Tibial nerve (tissue), 4 donors: ENCODE data around the gene NTSR1. TPM values are rescaled to one million over a fixed set of nuclear protein-coding genes. Genes with fewer than 3 reads are reported as not detected.
"Not testable (repeated sequence)": the region's sequence is repeated elsewhere in the genome, so short reads cannot be mapped to it uniquely, and the experiment has no call there.

Source experiments
- DNase-seq, 2 donors: peaks; one replicate each; pipeline ENCODE4 v3.0.0-alpha.2; 2019; ENCODE audit warnings: low spot score in 2 of 2
- H3K27ac ChIP-seq, 4 donors: fragments of 200-600 bp; sonication (generic) in 3 of 4; one replicate each; pipeline ENCODE4 v1.5.1; 2017 to 2019; ENCODE audit warnings: mild to moderate bottlenecking in 1 of 4
- H3K27me3 ChIP-seq, 2 donors: fragments of 200-600 bp; sonication (generic) in 1 of 2; one replicate each; pipeline versions ENCODE4 v1.5.1 to v1.6.0; 2017 to 2019
- H3K36me3 ChIP-seq, 3 donors: fragments of 200-600 bp; sonication (generic); one replicate each; pipeline ENCODE4 v1.5.1; 2018 to 2019
- H3K4me1 ChIP-seq, 4 donors: fragments of 200-600 bp; sonication (generic) in 3 of 4; one replicate each; pipeline ENCODE4 v1.5.1; 2017 to 2019
- H3K4me3 ChIP-seq, 4 donors: fragments of 200-600 bp; sonication (generic) in 3 of 4; one replicate each; pipeline ENCODE4 v1.5.1; 2017 to 2019; ENCODE audit warnings: mild to moderate bottlenecking in 1 of 4, moderate library complexity in 1 of 4
- H3K9me3 ChIP-seq, 4 donors: fragments of 200-600 bp; sonication (generic) in 3 of 4; one replicate each; pipeline ENCODE4 v1.5.1; 2017 to 2019
- EP300 ChIP-seq, 2 donors: sonication (generic); formaldehyde crosslinking; IDR thresholded peaks; one replicate each; pipeline ENCODE4 v1.6.1; 2017; ENCODE audit warnings: antibody characterized with exemption in 2 of 2, mild to moderate bottlenecking in 1 of 2
- POLR2A ChIP-seq, 2 donors: fragments of 450-650 bp; IDR thresholded peaks; one replicate each; pipeline ENCODE4 v1.6.1; 2017; ENCODE audit warnings: antibody characterized with exemption in 2 of 2, mild to moderate bottlenecking in 2 of 2, moderate library complexity in 2 of 2
- WGBS, 2 donors: methylation state at CpG; one replicate each; pipeline ENCODE4 v1.1.5; 2018; 5-methylcytosine and 5-hydroxymethylcytosine counted together
- total RNA-seq, 4 donors: library from RNA; depleted of rRNA; stranded (reverse); fragments of >200 nt; gene quantifications; one replicate each; pipeline ENCODE4 v1.1.0, GENCODE V29; 2016
- TF ChIP-seq, protein P1 (sequence below), 5 experiments: fragments of 200-600 bp in 3 of 5; fragments of 450-650 bp in 2 of 5; sonication (generic) in 3 of 5; IDR thresholded peaks; one replicate each; pipeline ENCODE4 v1.5.1; 2016 to 2019; ENCODE audit warnings: antibody characterized with exemption in 5 of 5, mild to moderate bottlenecking in 3 of 5, moderate library complexity in 2 of 5

NTSR1 gene
- total RNA-seq, 4 donors from 2014 or later = 0.30 TPM; not detected in 3

DNA sequence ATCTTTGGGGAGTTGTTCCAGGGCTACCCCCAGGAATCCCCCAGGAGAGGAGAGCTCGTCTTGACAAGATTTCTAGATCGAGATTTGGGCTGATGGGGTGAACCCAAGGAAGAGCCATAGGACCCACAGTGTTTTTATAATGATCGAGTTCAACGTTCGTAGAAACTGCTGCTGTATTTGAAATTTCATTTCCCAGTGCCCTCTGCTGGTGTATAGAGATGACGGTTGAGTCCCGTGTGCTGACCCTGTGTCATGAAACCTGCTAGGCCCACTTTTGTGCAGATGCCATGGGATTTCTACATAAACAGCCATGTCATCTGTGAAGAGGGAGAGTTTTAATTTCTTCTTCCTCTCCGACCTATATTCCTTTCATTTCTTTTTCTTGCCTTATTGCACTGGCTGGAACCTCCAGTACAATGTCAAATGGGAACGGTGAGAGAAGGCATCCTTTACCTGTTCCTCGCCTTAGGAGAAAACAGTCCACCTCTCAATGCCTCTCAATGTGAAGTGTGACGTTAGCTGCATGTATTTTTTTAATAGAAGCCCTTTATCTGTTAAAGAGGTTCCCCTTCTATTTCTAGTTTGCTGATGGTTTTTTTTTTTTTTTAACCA is 28.6 kb upstream of the NTSR1 start:
- Histone ChIP-seq H3K36me3 (no peaks in the 10 kb centered on the region), H3K4me1 (no peaks in the 10 kb centered on the region), H3K9me3 (peaks cover 0 to 6% (median 0%) of the 10 kb centered on the region in 4 donors), H3K27ac (no peak overlapping the region), H3K27me3 (peaks cover 0 to 67% of the 10 kb centered on the region in 2 donors), H3K4me3 (no peak overlapping the region)
- DNase-seq = no peak
- TF ChIP-seq EP300 (IDR thresholded peaks at IDR 0.05) = no peak
- TF ChIP-seq POLR2A (IDR thresholded peaks at IDR 0.05) = no peak
- TF ChIP-seq, protein P1, sequence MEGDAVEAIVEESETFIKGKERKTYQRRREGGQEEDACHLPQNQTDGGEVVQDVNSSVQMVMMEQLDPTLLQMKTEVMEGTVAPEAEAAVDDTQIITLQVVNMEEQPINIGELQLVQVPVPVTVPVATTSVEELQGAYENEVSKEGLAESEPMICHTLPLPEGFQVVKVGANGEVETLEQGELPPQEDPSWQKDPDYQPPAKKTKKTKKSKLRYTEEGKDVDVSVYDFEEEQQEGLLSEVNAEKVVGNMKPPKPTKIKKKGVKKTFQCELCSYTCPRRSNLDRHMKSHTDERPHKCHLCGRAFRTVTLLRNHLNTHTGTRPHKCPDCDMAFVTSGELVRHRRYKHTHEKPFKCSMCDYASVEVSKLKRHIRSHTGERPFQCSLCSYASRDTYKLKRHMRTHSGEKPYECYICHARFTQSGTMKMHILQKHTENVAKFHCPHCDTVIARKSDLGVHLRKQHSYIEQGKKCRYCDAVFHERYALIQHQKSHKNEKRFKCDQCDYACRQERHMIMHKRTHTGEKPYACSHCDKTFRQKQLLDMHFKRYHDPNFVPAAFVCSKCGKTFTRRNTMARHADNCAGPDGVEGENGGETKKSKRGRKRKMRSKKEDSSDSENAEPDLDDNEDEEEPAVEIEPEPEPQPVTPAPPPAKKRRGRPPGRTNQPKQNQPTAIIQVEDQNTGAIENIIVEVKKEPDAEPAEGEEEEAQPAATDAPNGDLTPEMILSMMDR (IDR thresholded peaks at IDR 0.05) = no peak
- WGBS, 2 donors = 92 to 93% methylated on average over 11 of the region's 11 CpGs

DNA sequence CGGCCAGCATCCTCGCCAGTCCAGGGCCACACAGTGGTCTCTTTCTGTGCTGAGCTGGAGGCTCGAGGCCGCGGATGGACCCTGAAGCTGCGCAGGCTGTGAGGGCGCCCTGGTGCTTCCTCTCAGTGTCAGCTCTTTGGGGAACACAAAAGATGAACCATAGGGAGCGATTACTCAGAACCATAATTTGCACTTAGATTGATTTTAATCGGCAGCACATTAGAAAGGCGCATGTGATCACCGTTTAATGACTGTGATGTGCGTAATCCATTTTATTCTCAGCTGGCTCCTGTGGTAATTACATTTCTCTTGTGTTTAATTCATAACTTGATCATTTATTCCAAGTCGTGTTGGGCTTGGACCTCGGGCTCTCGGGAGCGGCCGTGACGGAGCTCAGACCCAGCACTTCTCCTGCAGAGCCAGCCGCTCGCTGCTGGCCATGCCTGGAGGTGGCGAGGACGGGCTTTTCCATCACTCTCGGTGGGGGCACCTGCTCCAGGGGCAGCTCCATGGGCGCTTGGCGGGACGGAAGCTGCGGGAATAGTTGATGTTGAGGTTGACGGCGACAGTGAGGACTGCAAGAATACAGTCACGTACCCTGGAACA is 25.6 kb upstream of the NTSR1 start:
- WGBS, 2 donors = 76 to 78% methylated on average over 30 of the region's 30 CpGs

DNA sequence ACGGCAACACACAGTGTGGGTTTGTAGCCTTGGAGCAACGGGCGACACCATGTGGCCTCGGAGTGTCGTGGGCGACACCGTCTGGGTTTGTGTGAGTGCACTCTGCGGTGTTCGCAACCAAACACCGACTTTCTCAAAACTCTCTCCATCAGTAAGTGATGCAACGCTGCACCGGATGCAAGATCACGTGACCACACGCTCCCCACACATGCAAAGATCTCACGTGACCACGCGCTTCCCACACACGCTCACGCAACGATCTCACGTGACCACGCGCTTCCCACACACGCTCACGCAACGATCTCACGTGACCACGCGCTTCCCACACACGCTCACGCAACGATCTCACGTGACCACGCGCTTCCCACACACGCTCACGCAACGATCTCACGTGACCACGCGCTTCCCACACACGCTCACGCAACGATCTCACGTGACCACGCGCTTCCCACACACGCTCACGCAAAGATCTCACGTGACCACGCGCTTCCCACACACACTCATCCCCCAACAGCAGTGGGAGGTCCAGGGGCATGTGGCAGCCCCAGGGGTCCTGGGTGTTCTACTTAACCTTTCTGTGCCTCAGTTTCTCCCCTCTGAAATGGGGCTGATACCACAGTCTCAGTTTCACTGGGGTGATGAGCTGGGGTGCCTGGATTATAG is 24.8 kb upstream of the NTSR1 start:
- not testable (repeated sequence) for H3K4me1 ChIP-seq, H3K36me3 ChIP-seq, H3K27ac ChIP-seq, DNase-seq, H3K4me3 ChIP-seq, H3K9me3 ChIP-seq
- H3K27me3 ChIP-seq = peaks cover 0 to 88% of the 10 kb centered on the region in 2 donors
- WGBS, 2 donors = 93% methylated on average over 42 to 52 of the region's 52 CpGs

More for the DNA sequence above, 25.6 kb upstream of the NTSR1 start:
- peaks cover 0 to 81% of the 10 kb centered on the region in 2 donors for H3K27me3 ChIP-seq
- H3K27ac ChIP-seq = no peak overlapping the region
- TF ChIP-seq POLR2A (IDR thresholded peaks at IDR 0.05) = no peak
- no peak for TF ChIP-seq EP300 (IDR thresholded peaks at IDR 0.05)
- TF ChIP-seq, protein P1 (IDR thresholded peaks at IDR 0.05) = no peak
- peaks cover 0 to 6% (median 0%) of the 10 kb centered on the region in 4 donors for H3K9me3 ChIP-seq
- H3K4me1 ChIP-seq = peaks cover 0 to 9% (median 0%) of the 10 kb centered on the region in 4 donors
- no peak overlapping the region for H3K4me3 ChIP-seq
- no peak for DNase-seq
- no peaks in the 10 kb centered on the region for H3K36me3 ChIP-seq

DNA sequence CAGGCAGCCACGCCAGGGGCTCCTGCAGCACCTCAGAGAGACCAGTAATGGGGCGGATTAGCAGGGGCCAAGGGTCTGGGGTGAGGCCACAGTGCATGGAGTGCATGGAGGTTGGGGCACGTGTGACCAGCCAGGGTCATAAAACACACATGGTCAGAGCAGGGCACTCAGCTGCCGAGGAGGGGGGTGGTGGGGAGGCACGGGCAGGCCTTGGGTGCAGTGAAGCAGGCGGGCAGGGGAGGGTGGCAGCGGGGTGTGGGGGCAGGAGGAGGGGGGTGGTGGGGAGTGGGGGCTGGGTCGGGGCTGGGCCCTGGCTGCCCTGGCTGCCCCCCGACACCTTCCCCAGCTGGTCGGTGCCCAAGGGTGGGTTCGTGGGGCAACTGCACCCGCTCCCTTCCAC is 23.7 kb upstream of the NTSR1 start:
- H3K4me1 ChIP-seq = peaks cover 0 to 9% (median 0%) of the 10 kb centered on the region in 4 donors
- no peak for TF ChIP-seq EP300 (IDR thresholded peaks at IDR 0.05)
- TF ChIP-seq POLR2A (IDR thresholded peaks at IDR 0.05) = no peak
- TF ChIP-seq, protein P1 (IDR thresholded peaks at IDR 0.05) = no peak
- H3K9me3 ChIP-seq = peaks cover 0 to 3% (median 0%) of the 10 kb centered on the region in 4 donors
- peaks cover 0 to 82% of the 10 kb centered on the region in 2 donors for H3K27me3 ChIP-seq
- no peak overlapping the region for H3K27ac ChIP-seq
- no peaks in the 10 kb centered on the region for H3K36me3 ChIP-seq
- H3K4me3 ChIP-seq = no peak overlapping the region
- DNase-seq = no peak
- 19 to 46% methylated on average over 5 to 12 of the region's 12 CpGs for WGBS, 2 donors

DNA sequence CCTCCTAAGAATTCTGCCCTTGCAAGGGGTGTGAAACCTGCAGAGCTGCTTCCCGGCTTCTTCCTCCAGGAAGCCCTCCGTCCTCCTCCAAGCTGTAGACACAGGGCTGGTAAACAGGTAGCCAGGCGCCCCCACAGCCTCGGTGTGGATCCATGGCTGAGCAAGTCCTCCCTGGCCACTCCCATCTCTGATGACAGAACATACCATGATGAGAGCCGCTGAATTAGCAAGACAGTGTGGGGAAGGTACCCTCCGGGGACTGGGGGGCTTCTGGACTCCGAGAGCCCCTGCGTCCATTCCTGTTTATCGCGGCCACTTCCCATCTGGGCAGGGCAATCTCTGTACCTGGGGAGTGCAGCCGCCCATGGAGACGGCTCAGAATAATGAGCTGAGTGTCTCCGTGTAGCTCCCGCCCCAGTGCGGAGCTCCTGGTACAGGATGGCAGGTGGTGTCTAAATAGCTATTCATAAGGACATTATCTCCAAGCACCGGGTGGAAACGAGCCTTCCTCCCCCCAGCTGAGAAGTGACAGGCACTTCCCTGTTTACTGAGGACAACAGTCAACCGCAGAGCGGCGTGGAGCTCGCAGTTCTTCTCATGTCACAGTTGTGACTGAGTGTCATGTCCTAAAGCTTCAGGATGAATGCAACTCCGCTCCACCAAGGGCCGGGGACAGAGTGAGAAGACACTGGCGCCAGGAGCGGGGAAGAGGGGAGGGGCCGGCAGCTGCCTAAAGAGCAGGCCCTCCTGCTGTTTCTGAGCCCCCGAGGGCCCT is 22.7 kb upstream of the NTSR1 start:
- DNase-seq = peak in 1 of 2 donors; percentile 22
- Histone ChIP-seq H3K27ac (no peak overlapping the region), H3K27me3 (peaks cover 0 to 76% of the 10 kb centered on the region in 2 donors), H3K9me3 (no peaks in the 10 kb centered on the region), H3K4me1 (peaks cover 0 to 9% (median 0%) of the 10 kb centered on the region in 4 donors), H3K4me3 (no peak overlapping the region), H3K36me3 (no peaks in the 10 kb centered on the region)
- WGBS, 2 donors = 27 to 30% methylated on average over 23 to 25 of the region's 27 CpGs
- TF ChIP-seq, protein P1 (IDR thresholded peaks at IDR 0.05) = no peak
- TF ChIP-seq EP300 (IDR thresholded peaks at IDR 0.05) (no peak), POLR2A (IDR thresholded peaks at IDR 0.05) (no peak)
